GM19395 (cell line): ENCODE measurements around the gene GRIK2.

Source experiments
- ATAC-seq: cut with Tn5 transposase; IDR thresholded peaks from one replicate; pipeline ENCODE4 v1.9.1; 2021; ENCODE audit warnings: mild to moderate bottlenecking, moderate library complexity; ENCODE audit not compliant: unreplicated experiment

Gene GRIK2

GRCh38 chr6:101706576-101706975, 313.1 kb downstream of the GRIK2 start:
- no peak for ATAC-seq

GRCh38 chr6:101711518-101711917, 318.0 kb downstream of the GRIK2 start:
- ATAC-seq, result peak; percentile 58

GRCh38 chr6:101716387-101716786, 322.9 kb downstream of the GRIK2 start:
- no peak for ATAC-seq

- no peak for ATAC-seq
These were observed 323.3 kb downstream of the GRIK2 start for GRCh38 chr6:101716810-101717209.

- no peak for ATAC-seq
These were observed 326.0 kb downstream of the GRIK2 start for GRCh38 chr6:101719521-101719920.

- no peak for ATAC-seq
These were observed 329.0 kb downstream of the GRIK2 start for GRCh38 chr6:101722471-101722870.

- no peak for ATAC-seq
These were observed 329.6 kb downstream of the GRIK2 start for GRCh38 chr6:101722991-101723579.

- no peak for ATAC-seq
These were observed 334.9 kb downstream of the GRIK2 start for GRCh38 chr6:101728388-101728787.

- no peak for ATAC-seq
These were observed 335.4 kb downstream of the GRIK2 start for GRCh38 chr6:101728956-101729355.

GRCh38 chr6:101730954-101731353, 337.4 kb downstream of the GRIK2 start:
- no peak for ATAC-seq

- ATAC-seq, result no peak
These were observed 340.4 kb downstream of the GRIK2 start for GRCh38 chr6:101733899-101734298.

- no peak for ATAC-seq
These were observed 345.0 kb downstream of the GRIK2 start for GRCh38 chr6:101738481-101738880.

- no peak for ATAC-seq
These were observed 347.1 kb downstream of the GRIK2 start for GRCh38 chr6:101740631-101741030.

- ATAC-seq, result no peak
These were observed 348.1 kb downstream of the GRIK2 start for GRCh38 chr6:101741474-101742171.

GRCh38 chr6:101747160-101747559, 353.7 kb downstream of the GRIK2 start:
- no peak for ATAC-seq

GRCh38 chr6:101747716-101748115, 354.2 kb downstream of the GRIK2 start:
- no peak for ATAC-seq

GRCh38 chr6:101755931-101756330, 362.4 kb downstream of the GRIK2 start:
- ATAC-seq, result no peak

GRCh38 chr6:101758368-101758767, 364.9 kb downstream of the GRIK2 start:
- no peak for ATAC-seq

GRCh38 chr6:101760843-101761621, 367.5 kb downstream of the GRIK2 start:
- ATAC-seq, result no peak

GRCh38 chr6:101762851-101763250, 369.3 kb downstream of the GRIK2 start:
- ATAC-seq, result no peak

- ATAC-seq, result no peak
These were observed 371.8 kb downstream of the GRIK2 start for GRCh38 chr6:101765281-101765680.

- ATAC-seq, result no peak
These were observed 376.6 kb downstream of the GRIK2 start for GRCh38 chr6:101770116-101770515.
